Activated CD4-positive, alpha-beta T cell treated with anti-CD3 and anti-CD28 coated beads, Interleukin-2, Interleukin-6, amounts not matched to agents 100 ng/mL and 50 ng/mL, durations not matched to agents 16 hours and 8 hours (primary cell): ENCODE data around the gene DAGLA.
"Not testable (repeated sequence)": the region's sequence is repeated elsewhere in the genome, so short reads cannot be mapped to it uniquely, and the experiment has no call there.

Experiments used
- DNase-seq: peaks from one replicate; pipeline ENCODE4 v3.0.0-alpha.2; 2020

Gene DAGLA

GRCh38 chr11:61679893-61680621 is at the start of gene DAGLA:
DAGLA (plus strand) TSS chr11:61680391; CDS start chr11:61720156, 39,765 bp downstream.
- peak; percentile 82 for DNase-seq

DNA sequence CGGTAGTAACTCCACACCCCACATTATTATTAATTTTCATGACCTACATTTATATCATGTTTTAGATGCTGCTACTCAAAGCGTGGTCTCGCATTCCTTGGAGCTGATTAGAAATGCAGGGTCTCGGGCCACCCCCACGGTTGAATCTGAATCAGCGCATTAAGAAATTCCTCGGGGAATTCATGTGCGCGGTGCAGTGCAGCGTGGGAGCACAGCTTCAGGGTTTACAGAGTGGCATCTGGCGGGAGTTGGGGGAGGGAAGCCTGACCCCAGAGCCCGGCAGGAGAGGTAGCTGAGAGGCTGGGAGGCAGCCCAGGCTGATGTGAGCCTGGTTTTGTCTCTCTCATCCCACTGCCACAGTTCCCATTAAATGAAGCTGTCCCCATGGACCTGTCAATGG is 48.1 kb upstream of the DAGLA start:
- no peak for DNase-seq

GRCh38 chr11:61635304-61635703 is 44.9 kb upstream of the DAGLA start:
- no peak for DNase-seq

GRCh38 chr11:61635787-61636186 is 44.4 kb upstream of the DAGLA start:
- no peak for DNase-seq

GRCh38 chr11:61636676-61637075 is 43.5 kb upstream of the DAGLA start:
- no peak for DNase-seq

GRCh38 chr11:61637277-61637676 is 42.9 kb upstream of the DAGLA start:
- DNase-seq, result no peak

DNA sequence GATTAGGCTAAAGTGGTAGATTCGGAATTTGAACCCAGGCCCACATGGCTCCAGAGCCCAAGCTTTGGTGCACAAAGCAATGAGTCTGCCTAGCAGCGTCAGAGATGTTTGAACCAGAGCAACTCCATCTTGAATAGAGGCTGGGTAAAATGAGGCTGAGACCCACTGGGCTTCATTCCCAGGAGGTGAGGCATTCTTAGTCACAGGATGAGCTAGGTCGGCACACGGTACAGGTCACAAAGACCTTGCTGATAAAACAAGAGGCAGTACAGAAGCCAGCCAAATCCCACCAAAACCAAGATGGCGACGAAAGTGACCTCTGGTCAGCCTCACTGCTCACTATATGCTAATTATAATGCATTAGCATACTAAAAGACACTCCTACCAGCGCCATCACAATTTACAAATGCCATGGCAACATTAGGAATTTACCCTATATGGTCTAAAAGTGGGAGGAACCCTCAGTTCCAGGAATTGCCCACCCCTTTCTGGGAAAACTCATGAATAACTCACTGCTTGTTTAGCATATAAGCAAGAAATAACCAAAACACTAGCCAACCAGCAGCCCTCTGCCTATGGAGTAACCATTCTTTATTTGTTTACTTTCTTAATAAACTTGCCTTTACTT is 40.3 kb upstream of the DAGLA start:
- no peak for DNase-seq

DNA sequence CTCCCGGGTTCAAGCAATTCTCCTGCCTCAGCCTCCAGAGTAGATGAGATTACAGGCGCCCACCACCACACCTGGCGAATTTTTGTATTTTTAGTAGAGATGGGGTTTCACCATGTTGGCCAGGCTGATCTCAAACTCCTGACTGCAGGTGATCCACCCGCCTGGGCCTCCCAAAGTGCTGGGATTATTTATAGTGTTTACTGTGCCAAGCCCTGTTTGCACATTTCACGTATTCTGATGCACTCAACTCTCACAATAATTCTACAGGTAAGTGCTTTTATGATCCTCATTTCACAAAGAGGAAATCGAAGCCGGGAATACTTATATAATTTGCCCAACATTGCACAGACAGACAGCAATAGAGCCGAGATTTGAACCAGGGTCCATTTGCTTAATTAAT is 38.0 kb upstream of the DAGLA start:
- DNase-seq, result no peak

DNA sequence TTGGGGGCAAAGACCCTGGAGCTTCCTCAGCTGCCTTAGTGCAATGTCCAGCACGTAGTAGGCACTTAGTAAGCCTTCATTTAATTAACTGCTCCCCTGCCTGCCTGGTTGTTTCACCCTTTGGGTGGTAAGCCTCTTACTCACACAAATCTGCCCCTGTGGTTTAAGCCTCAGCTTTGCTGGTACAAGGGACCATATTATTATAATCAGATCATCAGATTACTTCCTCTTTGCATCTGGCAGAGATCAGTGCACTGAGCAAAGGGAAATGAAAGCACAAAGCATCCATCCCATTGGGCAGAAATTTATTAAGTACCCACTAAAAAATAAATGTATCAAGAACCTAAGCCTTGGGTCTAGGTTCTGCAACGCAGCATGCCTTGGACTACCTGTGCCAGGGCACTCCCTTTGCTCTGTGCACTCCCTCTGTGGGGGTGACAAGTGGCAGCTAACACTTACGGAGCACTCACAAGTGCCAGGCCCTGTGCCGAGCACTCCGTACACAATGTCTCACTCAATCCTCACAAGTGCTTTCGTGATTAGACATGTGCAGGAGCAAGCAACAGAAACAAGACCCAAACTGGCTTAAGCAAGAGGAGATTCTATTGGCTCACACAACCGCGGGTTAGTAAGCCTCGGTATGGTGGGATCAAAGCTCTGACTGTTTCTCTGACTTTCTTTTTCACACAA is 34.9 kb upstream of the DAGLA start:
- DNase-seq, result no peak

- no peak for DNase-seq
Measured at GRCh38 chr11:61647529-61647928, 32.7 kb upstream of the DAGLA start.

DNA sequence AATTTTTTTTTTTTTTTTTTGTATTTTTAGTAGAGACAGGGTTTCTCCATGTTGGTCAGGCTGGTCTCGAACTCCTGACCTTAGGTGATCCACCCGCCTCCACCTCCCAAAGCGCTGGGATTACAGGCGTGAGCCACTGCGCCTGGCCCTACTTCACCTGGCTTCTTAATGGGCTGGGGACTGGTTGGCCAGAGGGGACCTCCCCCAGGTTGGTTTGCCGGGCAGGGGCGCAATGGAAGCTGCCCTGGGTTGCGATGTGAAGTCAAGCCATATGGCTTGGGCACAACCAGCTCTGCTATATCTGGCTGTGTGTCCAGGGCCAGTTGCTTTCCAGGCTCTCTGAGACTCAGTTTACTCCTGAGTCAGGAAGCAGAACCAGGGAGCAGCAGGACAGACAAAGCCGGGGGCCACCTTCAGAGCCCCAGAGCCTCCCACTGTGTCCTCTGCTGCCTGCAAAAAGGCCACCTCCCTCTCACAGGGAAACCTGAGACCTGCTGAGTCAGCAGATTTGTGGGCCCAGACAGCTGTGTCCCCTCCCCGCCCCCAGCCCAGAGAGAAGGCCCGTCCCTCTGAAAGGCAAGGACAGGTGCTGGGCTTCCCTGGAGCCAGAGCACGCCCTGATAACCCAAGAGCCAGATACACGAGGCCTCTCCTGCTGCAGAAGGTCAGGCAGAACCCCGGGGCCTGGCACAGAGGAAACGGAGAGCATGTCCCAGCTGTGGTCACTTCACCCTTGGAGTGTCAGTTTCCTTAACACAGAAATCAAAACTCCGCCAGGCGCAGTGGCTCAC is 29.2 kb upstream of the DAGLA start:
- DNase-seq, result no peak

DNA sequence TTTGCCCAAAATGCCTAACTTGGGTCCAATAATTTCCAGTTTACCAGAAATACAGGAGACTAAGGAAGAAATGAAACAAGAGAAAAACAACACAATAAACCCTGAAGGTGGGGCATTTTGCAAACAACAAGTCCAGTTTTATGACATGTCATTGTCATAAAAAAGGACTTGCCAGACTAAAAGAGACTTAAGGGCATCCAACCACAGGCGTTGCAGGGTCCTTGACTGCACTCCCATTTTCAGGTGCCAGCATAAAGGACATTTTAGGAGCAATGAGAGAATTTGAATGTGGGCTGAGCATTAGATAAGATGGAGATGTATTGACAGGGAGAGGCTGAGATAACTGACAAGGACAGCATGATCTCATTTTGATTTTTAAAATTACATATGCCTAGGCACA is 28.1 kb upstream of the DAGLA start:
- no peak for DNase-seq

DNA sequence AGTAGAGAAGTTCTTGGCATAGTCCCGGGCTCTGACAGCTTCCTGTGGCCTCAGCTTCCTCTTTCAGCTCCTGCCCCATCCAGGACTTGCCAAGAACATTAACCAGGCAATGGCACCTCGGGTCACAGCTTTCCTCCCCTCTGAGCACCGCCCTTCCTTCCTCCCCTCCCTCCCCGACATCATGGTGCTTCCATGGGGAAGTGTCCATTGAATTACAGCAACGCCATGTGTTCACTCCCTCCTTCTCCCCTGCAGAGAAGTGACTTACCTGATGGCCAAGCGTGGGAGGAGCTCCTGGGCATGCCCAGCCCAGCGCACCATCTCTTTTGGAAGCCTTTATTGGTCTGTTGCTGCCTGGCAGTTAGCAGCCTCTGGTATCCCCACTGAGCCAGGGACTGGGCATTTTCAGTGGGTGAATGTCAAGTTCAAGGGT is 25.8 kb upstream of the DAGLA start:
- no peak for DNase-seq

DNA sequence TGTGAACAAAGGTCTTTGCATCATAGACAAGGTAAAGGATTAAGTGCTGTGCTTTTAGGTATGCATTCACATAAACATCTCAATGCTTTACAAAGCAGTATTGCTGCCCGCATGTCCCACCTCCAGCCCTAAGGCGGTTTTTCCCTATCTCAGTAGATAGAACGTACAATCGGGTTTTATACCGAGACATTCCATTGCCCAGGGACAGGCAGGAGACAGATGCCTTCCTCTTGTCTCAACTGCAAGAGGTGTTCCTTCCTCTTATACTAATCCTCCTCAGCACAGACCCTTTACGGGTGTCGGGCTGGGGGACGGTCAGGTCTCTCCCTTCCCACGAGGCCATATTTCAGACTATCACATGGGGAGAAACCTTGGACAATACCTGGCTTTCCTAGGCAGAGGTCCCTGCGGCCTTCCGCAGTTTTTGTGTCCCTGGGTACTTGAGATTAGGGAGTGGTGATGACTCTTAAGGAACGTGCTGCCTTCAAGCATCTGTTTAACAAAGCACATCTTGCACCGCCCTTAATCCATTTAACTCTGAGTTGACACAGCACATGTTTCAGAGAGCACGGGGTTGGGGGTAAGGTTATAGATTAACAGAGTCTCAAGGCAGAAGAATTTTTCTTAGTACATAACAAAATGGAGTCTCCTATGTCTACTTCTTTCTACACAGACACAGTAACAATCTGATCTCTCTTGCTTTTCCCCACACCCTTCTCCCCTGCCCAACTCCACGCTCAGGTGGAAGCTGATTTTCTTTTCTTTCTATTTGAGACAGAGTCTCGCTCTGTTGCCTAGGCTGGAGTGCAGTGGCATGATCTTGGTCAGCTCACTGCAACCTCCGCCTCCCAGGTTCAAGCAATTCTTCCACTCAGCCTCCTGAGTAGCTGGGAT is 24.7 kb upstream of the DAGLA start:
- not testable (repeated sequence) for DNase-seq

- no peak for DNase-seq
Measured at GRCh38 chr11:61656347-61657077, 23.7 kb upstream of the DAGLA start.

GRCh38 chr11:61657566-61658290 is 22.5 kb upstream of the DAGLA start:
- DNase-seq, result no peak

GRCh38 chr11:61659413-61660196 is 20.6 kb upstream of the DAGLA start:
- DNase-seq, result no peak

- DNase-seq, result not testable (repeated sequence)
Measured at GRCh38 chr11:61660997-61661396, 19.2 kb upstream of the DAGLA start.

DNA sequence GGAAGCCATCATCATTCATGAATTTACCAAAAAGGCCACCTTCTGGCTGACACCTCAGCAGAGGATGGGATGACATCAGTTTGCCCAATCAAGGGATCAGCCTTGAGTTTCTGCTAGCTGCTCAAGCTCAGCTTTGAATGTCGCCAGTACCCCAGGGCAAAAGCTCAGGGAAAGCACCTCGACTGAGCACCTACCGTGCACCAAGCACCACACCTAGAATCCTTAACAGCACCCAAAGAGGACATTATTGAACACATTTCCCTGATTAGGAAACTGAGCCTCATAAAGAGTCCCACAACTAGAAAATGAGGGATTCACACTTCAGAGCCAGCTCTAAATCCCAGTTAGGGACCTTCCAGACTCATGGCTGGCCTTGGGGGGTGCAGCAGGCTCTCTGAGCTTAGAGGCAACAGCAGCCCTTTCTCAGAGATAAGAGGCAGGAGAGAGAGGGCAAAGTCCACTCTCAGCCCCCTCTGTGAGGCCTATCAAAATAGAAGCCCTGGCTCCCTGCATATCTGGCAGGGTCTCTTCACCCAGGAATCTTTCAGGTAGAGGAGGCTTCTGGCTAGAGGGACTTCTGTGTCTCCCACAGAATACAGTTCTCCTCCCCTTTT is 13.4 kb upstream of the DAGLA start:
- no peak for DNase-seq
